Activated CD8-positive, alpha-beta memory T cell treated with anti-CD3 and anti-CD28 coated beads, Interleukin-2, amount 50 U/mL, for 4 hours (primary cell): ENCODE measurements around the gene PYROXD2.

Source experiments
- DNase-seq: peaks from one replicate; pipeline ENCODE4 v3.0.0-alpha.2; 2020

Gene PYROXD2

GRCh38 chr10:98433881-98434732, 19.1 kb upstream of the PYROXD2 start:
- no peak for DNase-seq

GRCh38 chr10:98433371-98433770, 18.4 kb upstream of the PYROXD2 start:
- DNase-seq, result no peak

- DNase-seq, result no peak
Observed at GRCh38 chr10:98432330-98432729, 17.3 kb upstream of the PYROXD2 start.

- no peak for DNase-seq
Observed at GRCh38 chr10:98431016-98431415, 16.0 kb upstream of the PYROXD2 start.

- no peak for DNase-seq
Observed at GRCh38 chr10:98430427-98430826, 15.4 kb upstream of the PYROXD2 start.

GRCh38 chr10:98429320-98430072, 14.5 kb upstream of the PYROXD2 start:
- no peak for DNase-seq

GRCh38 chr10:98427011-98427515, 12.1 kb upstream of the PYROXD2 start:
- no peak for DNase-seq

- DNase-seq, result peak; percentile 36
Observed at GRCh38 chr10:98425511-98426352, 10.8 kb upstream of the PYROXD2 start.

- no peak for DNase-seq
Observed at GRCh38 chr10:98424295-98425254, 9.6 kb upstream of the PYROXD2 start.

GRCh38 chr10:98423691-98424120, 8.7 kb upstream of the PYROXD2 start:
- no peak for DNase-seq

- no peak for DNase-seq
Observed at GRCh38 chr10:98422182-98422581, 7.2 kb upstream of the PYROXD2 start.

GRCh38 chr10:98420786-98421185, 5.8 kb upstream of the PYROXD2 start:
- no peak for DNase-seq

- DNase-seq, result no peak
Observed at GRCh38 chr10:98419469-98420261, 4.7 kb upstream of the PYROXD2 start.

- DNase-seq, result no peak
Observed at GRCh38 chr10:98418665-98419468, 3.9 kb upstream of the PYROXD2 start.

- no peak for DNase-seq
Observed at GRCh38 chr10:98417973-98418664, 3.1 kb upstream of the PYROXD2 start.

GRCh38 chr10:98417481-98417959, 2.5 kb upstream of the PYROXD2 start:
- DNase-seq, result no peak

GRCh38 chr10:98416606-98417388, 1.8 kb upstream of the PYROXD2 start:
- DNase-seq, result no peak

- DNase-seq, result no peak
Observed at GRCh38 chr10:98415731-98416119, 743 bp upstream of the PYROXD2 start.
